Stimulated activated CD4-positive, alpha-beta T cell treated with anti-CD3 and anti-CD28 coated beads, Interleukin-2, amount 100 ng/mL, for 48 hours (primary cell): ENCODE measurements around the gene EARS2.
"Not testable (repeated sequence)": the region's sequence is repeated elsewhere in the genome, so short reads cannot be mapped to it uniquely, and the experiment has no call there.

Experiments used
- DNase-seq, 2 donors: peaks; one replicate each; pipeline ENCODE4 v3.0.0-alpha.2; 2020

EARS2 gene

DNA sequence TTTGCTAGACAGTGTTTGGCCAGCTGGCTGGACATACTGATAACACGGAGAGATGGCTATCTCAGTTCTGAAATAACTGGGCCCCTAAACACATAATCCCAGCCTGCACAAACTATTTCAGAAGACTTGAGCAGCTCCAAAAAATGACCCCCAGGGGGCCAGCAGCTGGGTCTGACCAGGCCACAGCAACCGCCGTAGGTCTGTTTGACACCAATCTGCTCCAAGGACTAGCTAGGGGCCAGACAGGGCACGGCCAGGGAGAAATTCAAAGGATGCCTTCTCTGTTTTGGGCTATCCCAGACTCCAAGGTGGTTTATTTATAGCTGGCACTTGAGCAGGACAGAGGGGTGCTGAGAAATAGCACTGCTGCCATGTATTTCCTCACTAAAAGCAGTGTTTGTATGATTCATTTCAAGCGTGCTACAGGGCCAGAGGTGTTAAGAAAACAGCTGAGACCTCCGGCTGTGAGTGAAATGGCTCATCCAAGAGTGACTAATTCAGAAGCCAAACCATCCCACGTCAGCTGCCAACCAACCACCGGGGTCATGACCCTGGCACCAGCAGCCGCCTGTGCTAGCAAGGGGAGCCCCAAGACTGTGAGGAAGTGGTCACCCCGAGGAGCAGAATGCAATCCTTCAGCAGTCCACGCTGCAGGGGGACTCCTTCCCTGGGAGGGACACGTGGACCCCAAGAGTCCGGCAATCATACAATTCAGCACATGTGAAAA lies 52.5 kb downstream of the EARS2 start:
- peak; percentile 63 to 69 for DNase-seq

DNA sequence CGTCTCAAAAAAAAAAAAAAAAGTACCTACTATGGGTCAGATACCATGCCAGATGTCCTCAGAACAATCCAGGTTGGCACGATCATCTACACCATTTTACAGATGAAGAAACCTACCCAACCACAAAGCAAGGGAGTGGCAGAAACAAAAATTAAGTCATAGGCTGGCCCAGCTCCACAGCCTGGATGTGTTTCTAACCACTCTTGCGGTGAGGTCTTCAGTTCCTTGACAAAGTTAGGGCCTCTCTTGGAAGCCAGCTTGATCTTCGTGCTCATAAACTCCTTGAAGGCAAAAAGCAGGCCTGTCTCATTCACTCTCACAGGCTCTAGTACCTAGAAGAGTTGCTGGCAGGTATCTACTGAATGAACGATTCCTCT lies 53.1 kb downstream of the EARS2 start:
- DNase-seq = no peak

DNA sequence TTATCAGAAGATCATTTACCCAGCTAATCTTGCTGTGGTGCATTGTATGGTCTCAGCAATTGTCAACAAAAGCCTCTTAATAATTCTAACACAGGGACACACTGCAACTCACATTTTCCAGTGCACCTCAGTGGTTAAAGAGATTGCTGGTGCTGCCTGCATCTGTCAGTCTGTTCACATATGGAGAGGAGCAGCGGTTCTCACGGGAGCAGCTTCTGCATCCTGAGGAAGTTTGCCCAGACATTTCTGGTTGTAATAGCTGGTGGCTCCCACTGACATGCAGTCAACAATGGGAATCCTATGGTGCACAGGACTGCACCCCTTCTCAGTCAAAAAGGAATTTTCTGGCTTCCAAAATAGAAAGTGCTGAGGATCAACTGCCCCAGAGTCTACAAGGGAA lies 54.7 kb downstream of the EARS2 start:
- no peak for DNase-seq

DNA sequence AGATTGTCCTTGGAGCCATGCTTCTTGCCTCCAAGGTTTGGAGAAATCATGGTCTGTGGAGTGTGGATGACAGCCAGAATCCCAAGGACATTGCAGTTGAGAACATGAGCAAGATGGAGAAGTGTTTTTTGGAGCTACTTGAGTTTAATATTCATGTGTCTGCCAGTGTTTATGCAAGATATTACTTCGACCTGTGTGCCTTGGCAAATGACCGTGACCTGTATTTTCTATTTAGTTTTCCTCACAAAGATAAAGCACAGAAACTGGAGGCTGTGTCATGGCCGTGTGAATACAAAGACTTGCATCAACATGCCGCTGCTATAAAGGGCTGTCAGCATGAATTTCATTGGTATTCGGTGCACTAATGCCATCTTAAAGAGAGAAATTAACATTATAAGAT lies 55.9 kb downstream of the EARS2 start:
- no peak for DNase-seq

DNA sequence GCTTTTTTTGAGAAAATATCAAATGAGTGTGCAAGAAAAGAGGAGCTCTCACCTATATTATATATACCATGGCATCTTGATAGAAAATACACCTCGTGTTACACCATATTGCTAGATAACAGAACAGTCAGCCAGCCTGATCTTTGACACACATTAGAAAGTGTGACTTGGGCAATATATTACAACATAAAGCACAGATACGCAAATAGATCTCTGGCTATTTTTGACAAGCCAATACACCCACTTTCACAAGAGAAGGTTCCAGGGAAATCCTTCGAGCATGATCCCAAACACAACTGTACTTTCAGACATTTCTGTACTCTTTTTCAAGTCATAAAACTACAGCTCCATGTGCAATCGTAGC lies 56.3 kb downstream of the EARS2 start:
- DNase-seq = no peak

DNA sequence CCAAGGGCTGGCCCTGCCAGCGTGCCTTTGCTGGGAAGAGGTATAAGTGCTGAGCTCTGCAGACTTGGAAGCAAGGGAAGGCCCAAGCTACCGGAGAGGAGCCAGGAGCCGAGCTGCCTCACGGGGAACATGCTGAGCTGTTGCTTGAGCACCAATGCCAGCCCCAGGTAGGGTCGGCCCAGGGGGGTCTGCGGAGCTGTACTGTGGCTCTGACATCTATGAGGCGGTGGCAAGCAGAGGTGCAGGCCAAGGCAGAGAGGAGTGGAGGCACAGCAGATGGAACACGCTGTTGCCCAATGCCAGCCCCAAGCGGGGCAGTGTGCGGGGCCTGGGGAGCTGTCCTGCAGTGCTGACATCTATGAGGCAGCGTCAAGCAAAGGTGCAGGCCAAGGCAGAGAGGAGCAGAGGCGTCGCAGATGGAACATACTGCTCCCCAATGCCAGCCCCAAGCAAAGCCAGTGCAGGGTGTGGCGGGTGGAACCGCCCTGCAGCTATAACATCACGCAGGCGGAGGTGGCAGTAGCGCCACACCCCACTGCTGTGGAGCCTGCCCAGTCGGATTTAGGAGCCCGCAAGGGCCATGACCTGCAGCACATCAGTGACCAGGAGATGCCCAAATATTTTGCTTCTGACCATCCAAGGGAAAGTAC lies 56.8 kb downstream of the EARS2 start:
- no peak for DNase-seq

DNA sequence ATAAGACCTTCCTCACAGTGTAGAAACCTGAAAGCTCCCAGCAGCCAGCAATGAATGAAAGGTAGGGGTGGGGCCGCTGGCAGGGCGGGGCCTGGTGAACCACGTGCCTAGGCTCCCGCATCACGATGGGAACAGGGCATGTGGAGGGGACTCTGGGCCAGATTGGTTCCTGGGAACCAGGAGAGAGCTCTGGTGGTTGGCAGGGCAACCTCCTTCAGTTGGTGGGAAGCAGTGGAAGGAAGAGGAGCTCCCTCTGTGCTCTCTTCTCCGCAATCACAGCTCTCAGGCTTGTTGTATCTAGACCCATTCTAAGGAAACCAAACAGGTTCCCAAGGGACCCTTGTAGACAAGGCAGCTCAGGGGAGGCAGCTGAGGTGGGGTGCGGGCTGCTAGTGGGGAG lies 57.3 kb downstream of the EARS2 start:
- DNase-seq = no peak

DNA sequence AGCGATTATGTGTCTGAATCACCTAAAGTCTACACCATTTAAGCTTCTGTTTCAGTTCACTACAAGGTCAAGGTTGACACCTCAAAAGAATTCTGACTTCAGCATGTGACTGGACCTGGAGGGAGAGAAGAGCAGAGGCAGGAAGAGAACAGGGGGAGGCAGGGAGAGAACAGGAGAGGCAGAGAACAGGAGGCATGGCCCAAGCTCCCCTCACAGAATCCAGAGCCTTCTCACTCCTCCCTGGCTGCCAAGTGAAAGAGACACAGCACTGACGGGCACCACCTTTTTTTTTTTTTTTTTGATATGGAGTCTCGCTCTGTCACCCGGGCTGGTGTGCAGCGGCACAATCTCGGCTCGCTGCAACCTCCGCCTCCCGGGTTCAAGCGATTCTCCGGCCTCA lies 58.3 kb downstream of the EARS2 start:
- no peak for DNase-seq

DNA sequence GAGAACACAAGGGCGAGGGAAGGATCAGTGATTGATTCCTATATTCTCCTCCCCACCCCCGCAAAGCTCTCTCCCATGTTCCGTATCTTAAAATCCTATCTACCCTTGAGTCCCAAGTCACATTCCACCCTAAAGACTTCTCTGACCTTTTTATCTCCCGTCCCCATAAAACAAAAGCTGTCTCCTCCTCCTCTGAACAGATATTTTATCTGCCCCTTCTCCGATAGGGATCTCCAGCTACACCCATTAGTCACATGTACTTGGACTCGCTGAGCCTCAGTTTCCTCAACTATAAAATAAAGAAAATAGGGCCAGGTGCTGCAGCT lies 59.6 kb downstream of the EARS2 start:
- DNase-seq = no peak

DNA sequence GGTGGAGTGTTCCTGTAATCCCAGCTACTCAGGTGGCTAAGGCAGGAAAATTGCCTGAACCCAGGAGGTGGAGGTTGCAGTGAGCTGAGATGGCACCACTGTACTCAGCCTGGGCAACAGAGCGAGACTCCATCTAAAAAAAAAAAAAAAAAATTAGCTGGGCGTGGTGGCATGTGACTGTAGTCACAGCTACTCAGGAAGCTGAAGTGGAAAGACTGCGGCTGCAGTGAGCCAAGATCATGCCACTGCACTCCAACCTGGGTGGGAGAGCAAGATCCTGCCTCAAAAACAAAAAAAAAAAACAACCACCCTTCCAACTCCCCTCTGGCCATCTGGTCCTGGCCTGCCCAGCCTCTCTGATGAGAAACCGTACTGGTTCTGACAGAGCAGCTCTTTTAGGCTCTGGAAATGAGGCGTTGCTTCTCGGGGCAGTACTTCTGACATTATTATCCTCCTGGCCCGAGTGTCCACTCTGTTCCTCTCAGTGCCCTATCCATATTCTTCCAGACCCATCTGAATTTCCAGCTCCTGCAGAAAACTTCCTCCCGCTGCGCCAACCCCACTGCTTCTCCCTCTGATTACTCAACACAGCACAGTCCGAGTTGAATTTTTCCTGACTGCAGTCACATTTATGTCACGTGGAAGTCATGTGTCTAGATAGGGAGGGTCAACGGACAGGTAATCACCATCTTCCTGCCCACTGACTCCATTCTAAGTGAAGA lies 60.2 kb downstream of the EARS2 start:
- DNase-seq = no peak

DNA sequence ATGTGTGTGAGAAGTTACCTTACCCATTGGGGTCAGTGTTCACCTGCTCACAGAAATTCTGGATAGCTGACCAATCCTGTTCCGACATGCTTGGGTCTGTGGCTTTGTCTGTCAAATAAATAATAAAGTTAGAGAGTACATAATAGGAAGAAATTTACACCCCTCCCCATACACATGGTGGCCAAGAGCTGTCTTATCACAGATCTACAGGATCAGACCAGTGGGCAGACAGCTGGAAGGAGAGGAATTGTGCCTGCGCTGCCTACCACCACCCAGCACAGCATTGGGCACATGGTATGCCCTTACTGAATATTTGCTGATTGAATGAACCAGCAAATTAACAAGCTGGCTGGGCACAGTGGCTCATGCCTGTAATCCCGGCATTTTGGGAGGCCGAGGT lies 61.5 kb downstream of the EARS2 start:
- DNase-seq = no peak

DNA sequence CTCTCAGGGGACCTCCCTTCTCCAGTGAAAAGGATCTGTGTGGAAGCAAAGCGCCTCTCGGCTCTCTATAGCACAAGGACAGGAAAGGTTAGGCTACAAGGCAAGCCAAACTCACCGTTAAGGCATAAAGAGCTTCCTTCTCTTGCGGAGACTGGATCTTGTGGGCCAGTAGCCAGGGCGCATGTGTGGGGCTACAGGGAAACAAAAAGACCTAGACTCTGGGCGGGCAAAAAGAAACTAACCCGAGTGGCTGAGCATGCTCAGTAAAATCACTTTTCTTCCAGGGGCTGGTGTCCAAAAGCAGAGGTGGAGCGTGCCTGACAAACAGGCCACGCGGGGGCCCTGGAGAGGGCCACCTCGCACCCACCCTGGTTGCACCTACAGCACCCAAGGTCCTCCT lies 63.0 kb downstream of the EARS2 start:
- no peak for DNase-seq

DNA sequence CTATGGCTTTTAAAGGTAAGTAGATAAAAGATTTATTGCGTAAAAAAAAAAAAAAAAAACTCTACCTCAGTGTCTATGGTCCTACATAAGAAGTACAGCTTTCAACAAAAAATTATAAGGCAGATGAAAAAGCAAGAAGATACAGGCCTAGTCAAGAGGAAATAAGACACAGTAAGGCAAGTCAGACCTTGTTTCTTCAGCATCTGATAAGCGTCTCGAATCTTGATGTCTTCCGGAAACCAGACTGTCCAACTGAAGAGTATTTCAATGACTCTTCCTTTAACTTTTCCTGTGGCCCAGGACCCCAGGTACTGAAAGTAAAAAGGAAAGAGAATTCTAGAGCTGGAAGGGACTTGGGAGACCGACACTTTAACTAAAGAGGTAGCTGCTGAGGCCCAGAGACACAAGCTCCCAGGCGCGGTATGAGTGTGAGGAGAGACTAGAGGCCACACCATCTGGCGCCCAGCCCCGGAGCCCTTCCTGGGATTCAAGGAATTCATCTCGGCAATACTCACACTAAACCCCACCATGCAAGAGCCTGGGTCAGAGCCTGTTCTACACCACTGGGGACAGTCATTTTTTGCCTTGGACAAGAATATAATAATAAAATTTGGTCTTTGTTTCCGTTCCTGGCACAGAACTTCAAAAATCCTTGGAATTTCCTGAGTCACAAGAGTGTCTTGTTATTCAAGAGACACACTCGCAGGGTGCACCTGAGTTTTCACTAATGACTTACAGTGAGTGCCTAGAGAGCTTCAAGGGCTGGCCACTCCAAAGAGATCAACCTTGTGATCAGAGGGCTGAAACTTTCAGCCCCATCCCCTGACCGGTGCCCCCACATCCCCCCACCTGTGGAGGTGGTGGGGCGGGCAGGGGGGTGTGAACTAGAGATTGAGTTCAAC lies 65.4 kb downstream of the EARS2 start:
- no peak for DNase-seq

DNA sequence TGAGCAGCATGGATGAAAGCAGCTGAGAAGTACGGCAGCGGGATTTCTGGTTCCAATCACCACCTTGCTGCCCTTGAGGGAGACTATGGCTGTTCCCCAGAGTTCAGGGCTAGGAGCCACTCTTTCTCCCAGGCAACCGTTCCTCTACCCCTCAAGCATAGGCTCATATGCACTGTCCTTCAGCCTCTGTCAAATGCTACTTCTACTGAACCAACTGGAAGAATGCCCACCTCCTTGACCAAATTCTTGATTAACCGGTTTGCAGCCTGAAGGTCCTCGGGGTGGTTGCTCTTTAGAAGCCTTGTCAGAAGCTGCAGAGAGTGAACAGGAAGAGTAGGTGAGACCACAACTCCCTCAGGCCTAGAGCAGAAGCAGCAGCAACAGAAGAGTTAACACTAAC lies 70.7 kb downstream of the EARS2 start:
- DNase-seq = no peak

DNA sequence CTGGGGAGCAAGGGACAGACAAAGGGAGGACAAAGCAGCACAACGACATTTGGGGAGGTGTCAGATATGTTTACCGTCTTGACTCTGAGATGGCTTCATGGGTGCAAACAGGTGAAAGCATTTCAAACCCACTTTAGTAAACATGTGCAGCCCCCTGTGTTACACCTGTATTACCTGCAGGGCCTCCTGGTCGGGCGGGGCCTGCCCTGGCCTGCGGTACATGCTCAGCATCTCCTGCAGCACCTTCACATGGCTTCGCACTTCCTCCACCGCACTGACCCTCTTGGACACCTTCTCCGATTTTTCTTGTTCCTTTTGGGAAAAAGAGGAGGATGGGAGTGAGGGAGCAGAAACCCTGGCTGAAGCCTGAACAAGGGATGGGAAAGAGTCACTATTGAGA lies 71.3 kb downstream of the EARS2 start:
- no peak for DNase-seq

DNA sequence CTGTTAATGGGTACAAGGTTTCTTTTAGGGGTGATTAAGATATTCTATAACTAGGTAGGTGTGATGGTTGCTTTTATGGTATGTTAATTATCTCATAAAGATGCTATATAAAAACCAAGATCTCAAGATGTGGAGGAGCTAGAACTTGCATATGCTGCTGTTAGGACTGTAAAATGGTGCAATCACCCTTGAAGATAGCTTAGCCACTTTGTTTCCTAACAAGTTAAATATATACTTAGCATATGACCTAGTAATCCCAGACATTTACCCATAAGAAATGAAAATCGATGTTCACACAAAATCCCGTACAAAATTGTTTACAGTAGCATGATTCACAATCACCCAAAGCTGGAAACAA lies 71.9 kb downstream of the EARS2 start:
- DNase-seq = no peak

DNA sequence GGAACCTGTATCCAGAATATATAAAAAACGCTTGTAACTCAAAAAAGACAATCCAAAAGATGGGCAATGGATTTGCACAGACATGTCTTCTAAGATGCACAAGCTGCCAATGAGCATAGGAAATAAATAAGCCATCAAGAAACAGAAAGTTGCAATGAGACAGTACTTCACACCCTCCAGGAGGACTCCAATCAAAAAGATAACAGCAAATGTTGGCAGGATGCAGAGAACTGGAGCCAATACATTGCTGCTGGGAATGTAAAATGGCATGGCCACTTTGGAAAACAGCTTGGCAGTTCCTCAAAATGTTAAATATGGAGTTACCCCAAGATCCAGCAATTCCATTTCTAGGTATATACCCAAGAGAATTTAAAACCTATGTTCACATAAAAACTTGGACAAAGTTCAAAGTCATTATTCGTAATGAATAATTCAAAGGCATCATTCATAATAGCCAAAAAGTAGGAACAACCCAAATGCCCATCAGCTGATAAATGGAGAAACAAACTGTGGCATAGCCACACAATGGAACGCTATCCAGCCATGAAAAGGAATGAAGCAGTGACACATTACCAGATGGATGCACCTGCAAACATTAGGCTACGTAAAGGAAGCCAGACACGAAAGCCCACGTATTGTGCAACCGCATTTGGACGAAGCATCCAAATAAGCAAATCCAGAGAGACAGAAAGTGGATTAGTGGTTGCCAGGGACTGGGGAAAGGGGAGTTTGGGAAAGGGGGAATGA lies 72.5 kb downstream of the EARS2 start:
- DNase-seq = no peak

DNA sequence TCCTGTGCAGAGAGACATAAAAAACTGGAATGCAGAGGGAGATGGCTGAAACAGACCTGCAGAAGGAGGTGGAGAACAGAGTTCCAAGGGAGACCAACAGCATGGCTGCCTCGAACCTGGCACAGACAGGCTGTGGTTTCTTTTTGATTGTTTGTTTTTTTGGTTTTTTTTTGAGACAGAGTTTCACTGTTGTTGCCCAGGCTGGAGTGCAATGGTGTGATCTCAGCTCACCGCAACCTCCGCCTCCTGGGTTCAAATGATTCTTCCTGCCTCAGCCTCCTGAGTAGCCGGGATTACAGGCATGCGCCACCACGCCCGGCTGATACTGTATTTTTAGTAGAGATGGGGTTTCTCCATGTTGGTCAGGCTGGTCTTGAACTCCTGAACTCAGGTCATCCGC lies 73.7 kb downstream of the EARS2 start:
- DNase-seq = not testable (repeated sequence)

DNA sequence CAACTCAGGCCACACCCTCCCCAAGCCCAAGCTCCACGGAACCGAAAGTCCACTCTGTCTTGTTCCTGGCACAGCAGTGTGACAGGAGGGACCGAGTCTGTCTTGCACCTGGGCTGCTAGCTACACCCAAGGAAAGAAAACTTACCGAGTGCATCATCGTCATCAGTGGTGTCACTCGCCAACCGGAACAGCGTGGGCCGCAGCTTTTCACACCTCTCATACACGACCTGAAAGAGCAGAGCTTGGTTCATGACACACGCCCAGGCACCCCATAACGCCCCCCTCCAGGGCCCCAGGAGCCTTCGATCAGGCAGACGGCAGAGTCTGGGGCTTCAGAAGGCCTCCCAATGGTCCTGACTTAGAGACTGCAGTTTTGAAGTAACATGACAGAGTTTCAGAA lies 74.4 kb downstream of the EARS2 start:
- no peak for DNase-seq

DNA sequence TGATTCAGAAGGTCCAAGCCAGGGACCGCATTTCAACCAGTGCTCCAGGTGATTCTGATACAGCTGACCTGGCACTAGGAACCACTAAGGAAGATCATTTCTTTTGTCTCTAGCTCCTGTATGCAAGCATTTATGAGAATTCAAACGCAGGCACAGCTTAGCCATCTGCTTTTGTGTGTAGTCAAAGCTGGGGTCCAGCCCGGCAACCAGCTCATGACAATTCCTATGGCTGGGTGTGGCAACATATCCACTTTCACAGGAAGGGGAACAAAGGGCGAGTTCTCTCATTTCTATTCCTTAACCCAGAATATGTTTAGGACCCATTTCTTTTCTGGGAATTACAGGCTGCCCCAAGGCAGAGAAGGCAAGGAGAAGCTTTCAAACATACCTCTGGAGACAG lies 76.9 kb downstream of the EARS2 start:
- no peak for DNase-seq

DNA sequence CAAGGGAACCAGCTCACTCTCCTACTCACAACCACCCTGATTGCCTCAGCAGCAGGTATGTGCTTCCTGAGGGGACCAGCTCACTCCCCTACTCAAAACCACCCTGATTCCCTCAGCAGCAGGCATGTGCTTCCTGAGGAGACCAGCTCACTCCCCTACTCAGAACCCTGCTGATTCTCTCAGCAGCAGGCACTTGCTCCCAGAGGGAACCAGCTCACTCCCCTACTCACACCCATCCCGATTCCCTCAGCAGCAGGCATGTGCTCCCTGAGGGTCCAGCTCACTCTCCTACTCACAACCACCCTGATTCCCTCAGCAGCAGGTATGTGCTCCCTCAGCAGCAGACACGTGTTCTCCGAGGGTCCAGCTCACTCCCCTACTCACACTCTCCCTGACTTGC lies 78.0 kb downstream of the EARS2 start:
- no peak for DNase-seq

DNA sequence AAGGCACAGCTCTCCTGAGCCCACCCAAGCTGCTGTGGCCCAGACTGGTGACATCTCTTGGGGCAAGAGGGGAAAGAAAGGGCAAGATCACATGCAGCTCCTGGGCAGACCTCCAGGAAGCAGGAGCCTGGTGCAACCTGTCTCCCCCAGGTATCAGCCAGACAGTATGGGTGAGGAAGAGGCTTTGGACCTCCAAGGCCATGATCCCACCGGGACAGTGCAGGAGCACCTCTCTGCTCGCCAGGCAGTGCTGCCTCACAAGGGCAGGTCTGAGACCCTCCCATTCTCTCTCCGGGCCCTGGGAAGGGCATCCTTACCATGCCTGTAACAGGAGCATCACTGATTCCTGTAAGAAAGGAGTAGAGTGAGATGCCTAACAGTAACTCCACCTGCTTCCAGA lies 78.6 kb downstream of the EARS2 start:
- no peak for DNase-seq

DNA sequence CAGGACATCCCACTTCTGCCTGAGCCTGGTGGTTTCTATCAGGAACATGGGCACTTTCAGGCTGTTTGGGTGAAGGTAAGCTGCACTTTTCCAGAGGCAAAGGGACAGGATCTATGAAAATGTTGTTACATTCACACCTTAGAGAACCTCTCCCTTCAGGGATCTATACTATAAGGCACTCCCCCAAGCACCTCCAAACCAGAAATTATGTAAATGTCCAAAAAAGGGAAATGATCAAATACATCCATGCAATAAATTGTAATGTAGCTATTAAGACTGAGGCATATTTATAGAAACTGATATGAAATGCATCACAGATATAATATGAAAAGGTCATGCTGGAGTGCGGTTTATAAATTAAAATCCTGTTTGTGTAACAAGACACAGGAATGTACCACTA lies 80.9 kb downstream of the EARS2 start:
- DNase-seq = no peak
